Dermis blood vessel endothelial cell (primary cell): ENCODE data around the gene LHFPL3. TPM values are rescaled to one million over a fixed set of nuclear protein-coding genes. Genes with fewer than 3 reads are reported as not detected.

Experiments
- DNase-seq: peaks from one replicate; pipeline ENCODE4 v3.0.0; 2010
- total RNA-seq: library from RNA; depleted of rRNA; stranded (reverse); fragments of >200 nt; gene quantifications from 2 replicates; pipeline ENCODE4 v1.2.3, GENCODE V29; 2014

The LHFPL3 gene
- total RNA-seq, 1 donor from 2014 or later: not detected

GRCh38 chr7:104804696-104805095 is 476.3 kb downstream of the LHFPL3 start:
- DNase-seq: no peak

- no peak for DNase-seq
These were observed 477.3 kb downstream of the LHFPL3 start for GRCh38 chr7:104805449-104806317.

- DNase-seq: no peak
These were observed 479.3 kb downstream of the LHFPL3 start for GRCh38 chr7:104807671-104808070.

GRCh38 chr7:104809906-104810305 is 481.5 kb downstream of the LHFPL3 start:
- no peak for DNase-seq

- no peak for DNase-seq
These were observed 485.7 kb downstream of the LHFPL3 start for GRCh38 chr7:104814126-104814525.

- no peak for DNase-seq
These were observed 486.4 kb downstream of the LHFPL3 start for GRCh38 chr7:104814671-104815400.

GRCh38 chr7:104816537-104816936 is 488.1 kb downstream of the LHFPL3 start:
- no peak for DNase-seq

GRCh38 chr7:104818961-104819880 is 490.8 kb downstream of the LHFPL3 start:
- DNase-seq: no peak

- DNase-seq: no peak
These were observed 492.6 kb downstream of the LHFPL3 start for GRCh38 chr7:104820836-104821535.

GRCh38 chr7:104823177-104823576 is 494.8 kb downstream of the LHFPL3 start:
- DNase-seq: no peak

- DNase-seq: no peak
These were observed 496.7 kb downstream of the LHFPL3 start for GRCh38 chr7:104825099-104825498.

GRCh38 chr7:104826135-104826534 is 497.7 kb downstream of the LHFPL3 start:
- no peak for DNase-seq

- no peak for DNase-seq
These were observed 508.6 kb downstream of the LHFPL3 start for GRCh38 chr7:104836976-104837375.

GRCh38 chr7:104838537-104839299 is 510.3 kb downstream of the LHFPL3 start:
- DNase-seq: no peak

- DNase-seq: no peak
These were observed 511.4 kb downstream of the LHFPL3 start for GRCh38 chr7:104839842-104840241.

GRCh38 chr7:104841798-104842197 is 513.4 kb downstream of the LHFPL3 start:
- no peak for DNase-seq

- DNase-seq: no peak
These were observed 514.8 kb downstream of the LHFPL3 start for GRCh38 chr7:104843198-104843597.

- DNase-seq: no peak
These were observed 517.2 kb downstream of the LHFPL3 start for GRCh38 chr7:104845557-104845956.

- no peak for DNase-seq
These were observed 518.3 kb downstream of the LHFPL3 start for GRCh38 chr7:104846731-104847130.

- DNase-seq: peak; percentile 64
These were observed 520.0 kb downstream of the LHFPL3 start for GRCh38 chr7:104848138-104848990.
